Measurements from ENCODE around the gene FRMD6.

DNA sequence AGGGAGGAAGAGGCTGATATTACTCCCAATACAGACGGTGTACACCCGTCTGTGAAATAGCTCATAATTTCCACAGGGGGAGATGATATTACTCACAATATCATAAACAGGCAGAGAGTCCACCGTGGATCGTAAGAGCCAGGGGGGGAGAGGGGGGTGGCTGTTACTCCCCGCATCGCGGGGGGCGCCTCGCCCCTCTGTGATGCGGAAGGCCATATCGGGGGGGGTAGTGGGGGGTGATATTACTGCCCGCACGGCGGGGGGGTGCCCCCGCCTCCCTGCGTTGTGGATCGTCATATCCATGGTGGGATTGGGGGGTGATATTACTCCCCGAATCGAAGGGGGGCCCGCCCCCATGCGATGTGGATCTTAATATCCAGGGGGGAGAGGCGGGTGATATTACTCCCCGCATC lies 91.9 kb downstream of the FRMD6 start:
- TF ChIP-seq POLR2AphosphoS5 (IDR thresholded peaks at IDR 0.05; ENCODE audit: low read depth, low read length), result no peak
- TF ChIP-seq SIN3A (IDR thresholded peaks at IDR 0.05; ENCODE audit: borderline replicate concordance, insufficient read depth, low read length), result no peak
- TF ChIP-seq, protein P1, sequence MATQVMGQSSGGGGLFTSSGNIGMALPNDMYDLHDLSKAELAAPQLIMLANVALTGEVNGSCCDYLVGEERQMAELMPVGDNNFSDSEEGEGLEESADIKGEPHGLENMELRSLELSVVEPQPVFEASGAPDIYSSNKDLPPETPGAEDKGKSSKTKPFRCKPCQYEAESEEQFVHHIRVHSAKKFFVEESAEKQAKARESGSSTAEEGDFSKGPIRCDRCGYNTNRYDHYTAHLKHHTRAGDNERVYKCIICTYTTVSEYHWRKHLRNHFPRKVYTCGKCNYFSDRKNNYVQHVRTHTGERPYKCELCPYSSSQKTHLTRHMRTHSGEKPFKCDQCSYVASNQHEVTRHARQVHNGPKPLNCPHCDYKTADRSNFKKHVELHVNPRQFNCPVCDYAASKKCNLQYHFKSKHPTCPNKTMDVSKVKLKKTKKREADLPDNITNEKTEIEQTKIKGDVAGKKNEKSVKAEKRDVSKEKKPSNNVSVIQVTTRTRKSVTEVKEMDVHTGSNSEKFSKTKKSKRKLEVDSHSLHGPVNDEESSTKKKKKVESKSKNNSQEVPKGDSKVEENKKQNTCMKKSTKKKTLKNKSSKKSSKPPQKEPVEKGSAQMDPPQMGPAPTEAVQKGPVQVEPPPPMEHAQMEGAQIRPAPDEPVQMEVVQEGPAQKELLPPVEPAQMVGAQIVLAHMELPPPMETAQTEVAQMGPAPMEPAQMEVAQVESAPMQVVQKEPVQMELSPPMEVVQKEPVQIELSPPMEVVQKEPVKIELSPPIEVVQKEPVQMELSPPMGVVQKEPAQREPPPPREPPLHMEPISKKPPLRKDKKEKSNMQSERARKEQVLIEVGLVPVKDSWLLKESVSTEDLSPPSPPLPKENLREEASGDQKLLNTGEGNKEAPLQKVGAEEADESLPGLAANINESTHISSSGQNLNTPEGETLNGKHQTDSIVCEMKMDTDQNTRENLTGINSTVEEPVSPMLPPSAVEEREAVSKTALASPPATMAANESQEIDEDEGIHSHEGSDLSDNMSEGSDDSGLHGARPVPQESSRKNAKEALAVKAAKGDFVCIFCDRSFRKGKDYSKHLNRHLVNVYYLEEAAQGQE (IDR thresholded peaks at IDR 0.05; ENCODE audit: insufficient read depth in 1 of 2, low read depth in 2 of 2, low read length in 2 of 2), result no peak
- TF ChIP-seq TAF1 (IDR thresholded peaks at IDR 0.05; ENCODE audit: borderline replicate concordance, insufficient read depth, low read length), result no peak
- no peak for TF ChIP-seq FOXP2 (optimal IDR thresholded peaks at IDR 0.05; ENCODE audit: borderline replicate concordance, extremely low read depth, extremely low read length, insufficient read depth)

Data from PFSK-1 (cell line).